H9 (cell line): ENCODE measurements around the gene SNHG17. TPM values are rescaled to one million over a fixed set of nuclear protein-coding genes. Genes with fewer than 3 reads are reported as not detected.

Source experiments
- DNase-seq: peaks from one replicate; pipeline ENCODE4 v3.0.0-alpha.2; 2017
- H2AFZ ChIP-seq: one replicate; pipeline ENCODE4 v1.6.1; 2013; ENCODE audit warnings: mild to moderate bottlenecking, low read length, control low read depth, moderate library complexity
- H2AK5ac ChIP-seq: 2 replicates; pipeline ENCODE4 v1.6.1; 2013; ENCODE audit warnings: low read length, control low read depth, mixed read lengths; ENCODE audit not compliant: insufficient read length
- H2BK120ac ChIP-seq: one replicate; pipeline ENCODE4 v1.6.1; 2013; ENCODE audit warnings: low read depth, mild to moderate bottlenecking, low read length, control low read depth, inconsistent platforms; ENCODE audit not compliant: poor library complexity, severe bottlenecking
- H2BK12ac ChIP-seq: 2 replicates; pipeline ENCODE4 v1.6.1; 2013; ENCODE audit warnings: low read length, control low read depth, mixed read lengths, low read depth; ENCODE audit not compliant: insufficient read length
- H2BK15ac ChIP-seq: 2 replicates; pipeline ENCODE4 v1.6.1; 2013; ENCODE audit warnings: low read depth, low read length, control low read depth
- H2BK20ac ChIP-seq: one replicate; pipeline ENCODE4 v1.6.1; 2013; ENCODE audit warnings: low read depth, mild to moderate bottlenecking, low read length, control low read depth, inconsistent platforms; ENCODE audit not compliant: poor library complexity, severe bottlenecking
- H2BK5ac ChIP-seq: 2 replicates; pipeline ENCODE4 v1.6.1; 2013; ENCODE audit warnings: low read length, control low read depth, mixed read lengths; ENCODE audit not compliant: insufficient read length
- H3K14ac ChIP-seq: 2 replicates; pipeline ENCODE4 v1.6.1; 2013; ENCODE audit warnings: low read length, control low read depth; ENCODE audit not compliant: insufficient read depth
- H3K18ac ChIP-seq: 2 replicates; pipeline ENCODE4 v1.6.1; 2013; ENCODE audit warnings: low read depth, mild to moderate bottlenecking, mixed read lengths, low read length, control low read depth; ENCODE audit not compliant: insufficient read length
- H3K23ac ChIP-seq: 2 replicates; pipeline ENCODE4 v1.6.1; 2013; ENCODE audit warnings: low read length, control low read depth, mixed read lengths, low read depth; ENCODE audit not compliant: insufficient read length
- H3K23me2 ChIP-seq: 2 replicates; pipeline ENCODE4 v1.6.1; 2013; ENCODE audit warnings: low read depth, mild to moderate bottlenecking, mixed read lengths, low read length, control low read depth; ENCODE audit not compliant: insufficient read length, poor library complexity, severe bottlenecking
- H3K27ac ChIP-seq: 2 replicates; pipeline ENCODE4 v1.5.1; 2013; ENCODE audit warnings: low read length, control low read depth, mixed read lengths, low read depth; ENCODE audit not compliant: insufficient read length
- H3K27me3 ChIP-seq: 2 replicates; pipeline ENCODE4 v1.6.1; 2013; ENCODE audit warnings: low read length, control low read depth, inconsistent platforms; ENCODE audit not compliant: insufficient read depth
- H3K4ac ChIP-seq: 2 replicates; pipeline ENCODE4 v1.6.1; 2013; ENCODE audit warnings: low read depth, mild to moderate bottlenecking, control low read depth, inconsistent platforms, low read length, moderate library complexity
- H3K4me1 ChIP-seq: 2 replicates; pipeline ENCODE4 v1.6.1; 2013; ENCODE audit warnings: low read length, control low read depth, inconsistent platforms; ENCODE audit not compliant: insufficient read depth
- H3K4me2 ChIP-seq: 2 replicates; pipeline ENCODE4 v1.6.1; 2013; ENCODE audit warnings: low read length, control low read depth, mixed read lengths; ENCODE audit not compliant: insufficient read length, insufficient read depth
- H3K56ac ChIP-seq: 2 replicates; pipeline ENCODE4 v1.6.1; 2013; ENCODE audit warnings: low read depth, mild to moderate bottlenecking, mixed read lengths, low read length, control low read depth; ENCODE audit not compliant: insufficient read length
- H3K79me1 ChIP-seq: 2 replicates; pipeline ENCODE4 v1.6.1; 2013; ENCODE audit warnings: low read depth, mild to moderate bottlenecking, moderate library complexity, low read length, control low read depth, inconsistent platforms; ENCODE audit not compliant: insufficient read depth, poor library complexity, severe bottlenecking
- H3K79me2 ChIP-seq: 2 replicates; pipeline ENCODE4 v1.6.1; 2013; ENCODE audit warnings: low read length, control low read depth, inconsistent platforms; ENCODE audit not compliant: insufficient read depth
- H3K9ac ChIP-seq: 2 replicates; pipeline ENCODE4 v1.6.1; 2013; ENCODE audit warnings: low read length, control low read depth, mixed read lengths; ENCODE audit not compliant: insufficient read length; ENCODE audit errors: extremely low read depth
- H3K9me3 ChIP-seq: one replicate; pipeline ENCODE4 v1.6.1; 2013; ENCODE audit warnings: low read depth, low read length, inconsistent platforms; ENCODE audit not compliant: control insufficient read depth
- H3T11ph ChIP-seq: one replicate; pipeline ENCODE4 v1.6.1; 2013; ENCODE audit warnings: mild to moderate bottlenecking, low read length, control low read depth, inconsistent platforms
- H4K20me1 ChIP-seq: one replicate; pipeline ENCODE4 v1.6.1; 2013; ENCODE audit not compliant: control insufficient read depth, insufficient read length, insufficient read depth
- H4K5ac ChIP-seq: 2 replicates; pipeline ENCODE4 v1.6.1; 2013; ENCODE audit warnings: low read depth, mild to moderate bottlenecking, mixed read lengths, low read length, control low read depth; ENCODE audit not compliant: insufficient read length
- H4K8ac ChIP-seq: replicated peaks from 2 replicates; pipeline ENCODE4 v1.6.1; 2013; ENCODE audit warnings: low read length, control low read depth, mixed read lengths, low read depth; ENCODE audit not compliant: insufficient read length
- H4K91ac ChIP-seq: 2 replicates; pipeline ENCODE4 v1.6.1; 2013; ENCODE audit warnings: low read depth, mild to moderate bottlenecking, moderate library complexity, mixed read lengths, low read length, control low read depth; ENCODE audit not compliant: insufficient read length
- H3K27ac Mint-ChIP-seq, 3 experiments: 2 replicates in 2 of 3; 3 replicates in 1 of 3; pipeline ENCODE4 v1.8.0; 2020 to 2021; ENCODE audit warnings: mixed read lengths in 3 of 3, mild to moderate bottlenecking in 1 of 3, moderate library complexity in 1 of 3
- H3K27me3 Mint-ChIP-seq: 2 replicates; pipeline ENCODE4 v1.8.0; 2021; ENCODE audit warnings: low read depth, mild to moderate bottlenecking, moderate library complexity, mixed read lengths
- H3K36me3 Mint-ChIP-seq, 3 experiments: 2 replicates in 2 of 3; 3 replicates in 1 of 3; pipeline ENCODE4 v1.8.0; 2020 to 2021; ENCODE audit warnings: low read depth in 3 of 3, mixed read lengths in 3 of 3; ENCODE audit not compliant: insufficient read depth in 1 of 3
- H3K4me1 Mint-ChIP-seq, 2 experiments: 2 replicates each; pipeline ENCODE4 v1.8.0; 2020; ENCODE audit warnings: mixed read lengths in 2 of 2
- H3K4me3 Mint-ChIP-seq, 2 experiments: 2 replicates in 1 of 2; 3 replicates in 1 of 2; pipeline ENCODE4 v1.8.0; 2020 to 2021; ENCODE audit warnings: mild to moderate bottlenecking in 2 of 2, mixed read lengths in 2 of 2, moderate library complexity in 1 of 2
- H3K9me3 Mint-ChIP-seq, 2 experiments: 2 replicates in 1 of 2; 3 replicates in 1 of 2; pipeline ENCODE4 v1.8.0; 2020; ENCODE audit warnings: mild to moderate bottlenecking in 2 of 2, mixed read lengths in 2 of 2, moderate library complexity in 1 of 2
- WGBS: extraction: QIAGEN DNeasy Blood & Tissue Kit; methylation state at CpG from one replicate; pipeline ENCODE4 v1.1.7; 2013; ENCODE audit warnings: missing lambda C conversion rate, low lambda C conversion rate, mixed read lengths; ENCODE audit not compliant: insufficient read length; ENCODE audit errors: extremely low coverage; 5-methylcytosine and 5-hydroxymethylcytosine counted together
- total RNA-seq: library from RNA; stranded (reverse); gene quantifications from 2 replicates; pipeline ENCODE4 v1.2.1, GENCODE V29; 2021
- TF ChIP-seq, protein P1 (sequence below): fragments of 200-600 bp; sonication (generic); conservative IDR thresholded peaks from 3 replicates; pipeline ENCODE4 v1.8.0; 2021; ENCODE audit warnings: antibody characterized with exemption, mild to moderate bottlenecking

Gene SNHG17
- total RNA-seq, 1 experiment from 2014 or later: 70.1 TPM

DNA sequence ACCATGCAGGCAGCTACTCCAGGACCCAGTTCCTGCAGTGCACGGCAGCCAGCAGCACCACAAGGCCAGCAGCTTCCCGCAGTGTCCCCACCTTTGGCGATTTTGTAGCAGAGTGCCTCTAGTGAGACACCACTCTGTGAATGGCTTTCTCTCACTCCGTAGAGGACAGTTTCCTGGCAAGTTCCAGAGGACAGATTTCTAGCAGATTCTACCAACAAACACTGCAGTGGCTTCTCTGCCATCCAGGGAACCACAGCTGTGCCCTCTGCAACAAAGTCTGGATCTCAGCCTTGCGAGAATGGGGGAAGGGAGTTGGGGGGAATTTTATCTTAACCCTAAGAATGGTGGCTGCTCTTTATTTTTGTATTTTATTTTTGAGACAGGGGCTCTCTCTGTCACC is 28.7 kb downstream of the SNHG17 start:
- peaks cover 17 to 36% (median 20%) of the 10 kb centered on the region in 3 experiments for H3K36me3 Mint-ChIP-seq
- no peak for DNase-seq
- TF ChIP-seq, protein P1, sequence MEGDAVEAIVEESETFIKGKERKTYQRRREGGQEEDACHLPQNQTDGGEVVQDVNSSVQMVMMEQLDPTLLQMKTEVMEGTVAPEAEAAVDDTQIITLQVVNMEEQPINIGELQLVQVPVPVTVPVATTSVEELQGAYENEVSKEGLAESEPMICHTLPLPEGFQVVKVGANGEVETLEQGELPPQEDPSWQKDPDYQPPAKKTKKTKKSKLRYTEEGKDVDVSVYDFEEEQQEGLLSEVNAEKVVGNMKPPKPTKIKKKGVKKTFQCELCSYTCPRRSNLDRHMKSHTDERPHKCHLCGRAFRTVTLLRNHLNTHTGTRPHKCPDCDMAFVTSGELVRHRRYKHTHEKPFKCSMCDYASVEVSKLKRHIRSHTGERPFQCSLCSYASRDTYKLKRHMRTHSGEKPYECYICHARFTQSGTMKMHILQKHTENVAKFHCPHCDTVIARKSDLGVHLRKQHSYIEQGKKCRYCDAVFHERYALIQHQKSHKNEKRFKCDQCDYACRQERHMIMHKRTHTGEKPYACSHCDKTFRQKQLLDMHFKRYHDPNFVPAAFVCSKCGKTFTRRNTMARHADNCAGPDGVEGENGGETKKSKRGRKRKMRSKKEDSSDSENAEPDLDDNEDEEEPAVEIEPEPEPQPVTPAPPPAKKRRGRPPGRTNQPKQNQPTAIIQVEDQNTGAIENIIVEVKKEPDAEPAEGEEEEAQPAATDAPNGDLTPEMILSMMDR: no peak

More for the DNA sequence above, 28.7 kb downstream of the SNHG17 start:
- no peak overlapping the region for H2BK20ac ChIP-seq
- no peak overlapping the region for H4K91ac ChIP-seq
- H4K5ac ChIP-seq: no peak overlapping the region
- H4K8ac ChIP-seq: no peak overlapping the region
- H3K9me3 ChIP-seq: no peaks in the 10 kb centered on the region
- H3K79me1 ChIP-seq: no peaks in the 10 kb centered on the region
- H2BK120ac ChIP-seq: no peak overlapping the region
- H3K4ac ChIP-seq: no peak overlapping the region
- no peak overlapping the region for H2BK15ac ChIP-seq
- H3K4me2 ChIP-seq: no peak overlapping the region
- H3K23me2 ChIP-seq: no peaks in the 10 kb centered on the region
- H4K20me1 ChIP-seq: no peaks in the 10 kb centered on the region
- H2BK5ac ChIP-seq: no peak overlapping the region
- no peak overlapping the region for H3K27ac ChIP-seq
- H2BK12ac ChIP-seq: no peak overlapping the region
- H3K79me2 ChIP-seq: no peaks in the 10 kb centered on the region
- H3K9me3 Mint-ChIP-seq: peaks cover 24 to 30% of the 10 kb centered on the region in 2 experiments; a peak in 4 of 5 replicates
- no peak overlapping the region for H3K56ac ChIP-seq
- no peaks in the 10 kb centered on the region for H3K27me3 ChIP-seq
- H3K4me1 Mint-ChIP-seq: peaks cover 6% of the 10 kb centered on the region in 2 experiments; a peak in 2 of 4 replicates
- no peak overlapping the region for H3K23ac ChIP-seq
- H3K27ac Mint-ChIP-seq: no peak overlapping the region
- no CpG with 5 or more reads among the region's 5 CpGs for WGBS
- no peak overlapping the region for H2AK5ac ChIP-seq
- H3K9ac ChIP-seq: no peak overlapping the region
- no peak overlapping the region for H3K14ac ChIP-seq
- H3K4me3 Mint-ChIP-seq: no peak overlapping the region
- H3K4me1 ChIP-seq: no peaks in the 10 kb centered on the region
- H3K18ac ChIP-seq: no peak overlapping the region
- H2AFZ ChIP-seq: no peak overlapping the region
- no peak overlapping the region for H3T11ph ChIP-seq
- no peaks in the 10 kb centered on the region for H3K27me3 Mint-ChIP-seq
